K562 (cell line): ENCODE data around the gene STAB1. TPM values are rescaled to one million over a fixed set of nuclear protein-coding genes. Genes with fewer than 3 reads are reported as not detected.

Experiments used
- ATAC-seq: fragments of 200-7000 bp; cut with Tn5 transposase; 3 replicates; pipeline ENCODE4 v1.9.1; 2020; ENCODE audit warnings: moderate library complexity
- BruUV-seq: library from RNA; stranded (reverse); fragments of 400-500 nt; replicated peaks from 2 replicates; lab custom pipeline; 2021; lab: Mats Ljungman, UMichigan
- CTCF ChIA-PET: fragments of 300-600 bp; formaldehyde crosslinking; extraction: SDS; loops from one replicate; lab custom pipeline; 2021; ENCODE audit warnings: low intra/inter-chr PET ratio; lab: Yijun Ruan, JAX
- POLR2A ChIA-PET: fragments of 300-600, 350-650 bp; sonication (Branson Sonifier 250); formaldehyde crosslinking; extraction: SDS; loops from one replicate; lab custom pipeline; 2021; ENCODE audit warnings: antibody characterized with exemption, inconsistent platforms; lab: Yijun Ruan, JAX
- DNase-seq, 4 experiments: peaks; one replicate each; pipeline versions ENCODE4 v3.0.0 to v3.0.0-alpha.2; 2011 to 2018; ENCODE audit warnings: low spot score in 3 of 4, mixed read lengths in 3 of 4; ENCODE audit errors: extremely low read depth in 1 of 4
- FAIRE-seq: peaks from 2 replicates; lab custom pipeline; 2011; peaks lifted over from hg19 to GRCh38; lab: Jason Lieb, UNC
- H2AFZ ChIP-seq: 2 replicates; pipeline ENCODE4 v1.6.0; 2011; ENCODE audit warnings: low read depth, low read length, control low read depth, inconsistent platforms
- H3K27ac ChIP-seq: fragments of 200-600 bp; 3 replicates; pipeline ENCODE4 v1.8.0; 2011; ENCODE audit warnings: low read depth, mild to moderate bottlenecking, control low read depth, inconsistent platforms, low read length, moderate library complexity, mixed read lengths; ENCODE audit errors: extremely low read depth
- H3K27me3 ChIP-seq, 2 experiments: fragments of 300-600 bp in 1 of 2; 2 replicates in 1 of 2; 3 replicates in 1 of 2; pipeline versions ENCODE4 v1.6.0 to v1.8.0; 2011; ENCODE audit warnings: inconsistent platforms in 2 of 2, low read length in 2 of 2, mild to moderate bottlenecking in 1 of 2, mixed read lengths in 1 of 2, moderate library complexity in 1 of 2; ENCODE audit not compliant: control insufficient read depth in 2 of 2, insufficient read depth in 2 of 2
- H3K36me3 ChIP-seq: fragments of 300-600 bp; 3 replicates; pipeline ENCODE4 v1.8.0; 2011; ENCODE audit warnings: mild to moderate bottlenecking, low read length, inconsistent platforms; ENCODE audit not compliant: control insufficient read depth, insufficient read depth
- H3K4me1 ChIP-seq, 2 experiments: fragments of 200-600 bp in 1 of 2; replicated peaks in 1 of 2; 2 replicates in 1 of 2; 3 replicates in 1 of 2; pipeline versions ENCODE4 v1.5.1 to v1.8.0; 2011; ENCODE audit warnings: inconsistent platforms in 2 of 2, low read length in 2 of 2, mild to moderate bottlenecking in 1 of 2, mixed read lengths in 1 of 2, moderate library complexity in 1 of 2; ENCODE audit not compliant: control insufficient read depth in 2 of 2, insufficient read depth in 2 of 2
- H3K4me2 ChIP-seq: 2 replicates; pipeline ENCODE4 v1.6.1; 2011; ENCODE audit warnings: low read length, control low read depth, inconsistent platforms, mixed read lengths; ENCODE audit not compliant: insufficient read depth
- H3K4me3 ChIP-seq: fragments of 200-600 bp; sonication (generic), shearing (Covaris generic); 2 replicates; pipeline ENCODE4 v1.5.1; 2016; ENCODE audit warnings: control low read depth, inconsistent platforms
- H3K79me2 ChIP-seq: fragments of 200-600 bp; 3 replicates; pipeline ENCODE4 v1.8.0; 2011; ENCODE audit warnings: low read length, inconsistent platforms; ENCODE audit not compliant: control insufficient read depth, insufficient read depth
- H3K9ac ChIP-seq, 2 experiments: 2 replicates each; pipeline versions ENCODE4 v1.6.0 to v1.6.1; 2011; ENCODE audit warnings: low read depth in 2 of 2, low read length in 2 of 2, control low read depth in 1 of 2, inconsistent platforms in 1 of 2, mild to moderate bottlenecking in 1 of 2, mixed read lengths in 1 of 2; ENCODE audit not compliant: insufficient read depth in 1 of 2
- H3K9me1 ChIP-seq: one replicate; pipeline ENCODE4 v1.6.0; 2011; ENCODE audit warnings: inconsistent platforms, mild to moderate bottlenecking, low read length, moderate library complexity; ENCODE audit not compliant: control insufficient read depth, insufficient read depth
- H3K9me3 ChIP-seq: replicated peaks from 2 replicates; pipeline ENCODE4 v1.5.1; 2011; ENCODE audit warnings: low read depth, low read length, inconsistent platforms; ENCODE audit not compliant: control insufficient read depth, insufficient read depth
- H4K20me1 ChIP-seq: replicated peaks from 2 replicates; pipeline ENCODE4 v1.6.1; 2011; ENCODE audit warnings: low read length, inconsistent platforms, mixed read lengths; ENCODE audit not compliant: control insufficient read depth, insufficient read depth
- CREM ChIP-seq: IDR thresholded peaks from 2 replicates; pipeline ENCODE4 v1.6.1; 2014; ENCODE audit warnings: antibody characterized with exemption, low read depth
- ILF3 ChIP-seq: fragments of 450-650 bp; IDR thresholded peaks from 2 replicates; pipeline ENCODE4 v1.6.1; 2018; ENCODE audit warnings: antibody characterized with exemption, mild to moderate bottlenecking, moderate library complexity, borderline replicate concordance
- IRF9 ChIP-seq: fragments of 450-650 bp; IDR thresholded peaks from 2 replicates; pipeline ENCODE4 v1.6.1; 2016; ENCODE audit warnings: missing biosample characterization, missing genetic modification characterization
- MEF2A ChIP-seq: IDR thresholded peaks from 2 replicates; pipeline ENCODE4 v1.6.1; 2011; ENCODE audit warnings: low read depth, mild to moderate bottlenecking, low read length, moderate library complexity; ENCODE audit not compliant: control insufficient read depth
- NRF1 ChIP-seq, 2 experiments: fragments of 450-650 bp; IDR thresholded peaks in 1 of 2; conservative IDR thresholded peaks in 1 of 2; 2 replicates each; pipeline ENCODE4 v1.6.1; 2014; ENCODE audit warnings: mild to moderate bottlenecking in 2 of 2
- PCBP2 ChIP-seq: fragments of 200-400 bp; formaldehyde crosslinking; IDR thresholded peaks from 2 replicates; pipeline ENCODE4 v1.6.1; 2018; ENCODE audit warnings: low read length, low read depth, mild to moderate bottlenecking, moderate library complexity; ENCODE audit not compliant: poor library complexity, severe bottlenecking
- POU5F1 ChIP-seq: fragments of 150-350 bp; IDR thresholded peaks from 2 replicates; pipeline ENCODE4 v1.6.1; 2014; ENCODE audit warnings: borderline replicate concordance, low read length, low read depth, mild to moderate bottlenecking; ENCODE audit not compliant: partially characterized antibody
- TAF15 ChIP-seq: fragments of 200-400 bp; formaldehyde crosslinking; IDR thresholded peaks from 2 replicates; pipeline ENCODE4 v1.6.1; 2017; ENCODE audit warnings: mild to moderate bottlenecking, low read depth, low read length, moderate library complexity
- WGBS: fragments of 100-300 bp; shearing (Covaris generic); methylation state at CpG from one replicate; pipeline ENCODE4 v1.1.6; 2016; ENCODE audit warnings: low coverage, mixed read lengths; ENCODE audit not compliant: insufficient coverage; ENCODE audit errors: missing lambda C conversion rate; 5-methylcytosine and 5-hydroxymethylcytosine counted together
- in situ Hi-C: fragments of 300-500 bp; cut with MboI; formaldehyde crosslinking; loops from 4 replicates; pipeline ENCODE4 v1.15.0; 2018; ENCODE audit warnings: inconsistent platforms, mixed read lengths
- intact Hi-C: fragments of 100-400 bp; cut with micrococcal nuclease; formaldehyde crosslinking; loops from 2 replicates; pipeline ENCODE4 v1.14.2; 2022
- polyA plus RNA-seq, 8 experiments: library from polyadenylated mRNA; depleted of rRNA in 4 of 8; stranded (reverse) in 5 of 8; unstranded in 3 of 8; fragments of >200 nt; fragmentation: Nextera tagmentation in 2 of 8; fragmentation: Illumina TruSeq in 1 of 8; extraction: Ambion mirVana in 2 of 8; extraction: Trizol in 1 of 8; gene quantifications; 2 replicates each; pipeline versions ENCODE4 v1.2.1 to v1.2.3, GENCODE V29; 2011 to 2014; ENCODE audit warnings: inconsistent platforms in 1 of 8, missing spikeins in 1 of 8
- total RNA-seq, 7 experiments: library from RNA; depleted of rRNA in 6 of 7; stranded (reverse); fragments of >200 nt in 6 of 7; fragmentation: Illumina TruSeq in 2 of 7; extraction: Trizol in 2 of 7; gene quantifications; 2 replicates each; pipeline versions ENCODE4 v1.2.1 to v1.2.3, GENCODE V29; 2011 to 2021; ENCODE audit warnings: low replicate concordance in 1 of 7
- TF ChIP-seq, protein P1 (sequence below): fragments of 450-650 bp; IDR thresholded peaks from 2 replicates; pipeline ENCODE4 v1.6.1; 2016; ENCODE audit warnings: borderline replicate concordance
- TF ChIP-seq, protein P2 (sequence below), 2 experiments: fragments of 250-450 bp in 1 of 2; fragments of 450-650 bp in 1 of 2; sonication (Bioruptor Pico) in 1 of 2; IDR thresholded peaks; 2 replicates each; pipeline versions ENCODE4 v1.6.1 to v1.8.0; 2016 to 2021; ENCODE audit warnings: mild to moderate bottlenecking in 2 of 2, moderate library complexity in 2 of 2, missing compliant biosample characterization in 1 of 2, missing genetic modification characterization in 1 of 2
- TF ChIP-seq, protein P3 (sequence below): sonication (generic); formaldehyde crosslinking; IDR thresholded peaks from 2 replicates; pipeline ENCODE4 v1.8.0; 2022; ENCODE audit warnings: mild to moderate bottlenecking, low read depth, missing genetic modification reagents
- TF ChIP-seq, protein P4 (sequence below): sonication (generic); formaldehyde crosslinking; IDR thresholded peaks from 2 replicates; pipeline ENCODE4 v1.8.1; 2023; ENCODE audit warnings: mild to moderate bottlenecking, missing genetic modification reagents, moderate library complexity

STAB1 gene
- total and polyA plus RNA-seq, 9 of the 15 experiments (the other 6 are each of a cell fraction or from before 2014, with no cell fraction given) = 0.20 to 3.9 (median 1.2) TPM

GRCh38 chr3:52458031-52458760 is 36.9 kb upstream of the STAB1 start:
- H3K27ac ChIP-seq = no peak overlapping the region
- TF ChIP-seq MEF2A (no peak), POU5F1 (no peak), PCBP2 (no peak), TAF15 (no peak), ILF3 (no peak), IRF9 (tag) (no peak), NRF1 (conservative IDR thresholded peaks at IDR 0.05 in 1 of 2, IDR thresholded peaks at IDR 0.05 in 1 of 2) (no peak), CREM (no peak)
- TF ChIP-seq, protein P1, sequence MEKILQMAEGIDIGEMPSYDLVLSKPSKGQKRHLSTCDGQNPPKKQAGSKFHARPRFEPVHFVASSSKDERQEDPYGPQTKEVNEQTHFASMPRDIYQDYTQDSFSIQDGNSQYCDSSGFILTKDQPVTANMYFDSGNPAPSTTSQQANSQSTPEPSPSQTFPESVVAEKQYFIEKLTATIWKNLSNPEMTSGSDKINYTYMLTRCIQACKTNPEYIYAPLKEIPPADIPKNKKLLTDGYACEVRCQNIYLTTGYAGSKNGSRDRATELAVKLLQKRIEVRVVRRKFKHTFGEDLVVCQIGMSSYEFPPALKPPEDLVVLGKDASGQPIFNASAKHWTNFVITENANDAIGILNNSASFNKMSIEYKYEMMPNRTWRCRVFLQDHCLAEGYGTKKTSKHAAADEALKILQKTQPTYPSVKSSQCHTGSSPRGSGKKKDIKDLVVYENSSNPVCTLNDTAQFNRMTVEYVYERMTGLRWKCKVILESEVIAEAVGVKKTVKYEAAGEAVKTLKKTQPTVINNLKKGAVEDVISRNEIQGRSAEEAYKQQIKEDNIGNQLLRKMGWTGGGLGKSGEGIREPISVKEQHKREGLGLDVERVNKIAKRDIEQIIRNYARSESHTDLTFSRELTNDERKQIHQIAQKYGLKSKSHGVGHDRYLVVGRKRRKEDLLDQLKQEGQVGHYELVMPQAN = no peak
- TF ChIP-seq, protein P2, sequence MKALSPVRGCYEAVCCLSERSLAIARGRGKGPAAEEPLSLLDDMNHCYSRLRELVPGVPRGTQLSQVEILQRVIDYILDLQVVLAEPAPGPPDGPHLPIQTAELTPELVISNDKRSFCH (CRISPR knock-in tag; IDR thresholded peaks at IDR 0.05) = no peak
- TF ChIP-seq, protein P2 (tag; IDR thresholded peaks at IDR 0.05) = no peak
- TF ChIP-seq, protein P3, sequence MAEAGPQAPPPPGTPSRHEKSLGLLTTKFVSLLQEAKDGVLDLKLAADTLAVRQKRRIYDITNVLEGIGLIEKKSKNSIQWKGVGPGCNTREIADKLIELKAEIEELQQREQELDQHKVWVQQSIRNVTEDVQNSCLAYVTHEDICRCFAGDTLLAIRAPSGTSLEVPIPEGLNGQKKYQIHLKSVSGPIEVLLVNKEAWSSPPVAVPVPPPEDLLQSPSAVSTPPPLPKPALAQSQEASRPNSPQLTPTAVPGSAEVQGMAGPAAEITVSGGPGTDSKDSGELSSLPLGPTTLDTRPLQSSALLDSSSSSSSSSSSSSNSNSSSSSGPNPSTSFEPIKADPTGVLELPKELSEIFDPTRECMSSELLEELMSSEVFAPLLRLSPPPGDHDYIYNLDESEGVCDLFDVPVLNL (CRISPR knock-in tag) = no peak
- TF ChIP-seq, protein P4, sequence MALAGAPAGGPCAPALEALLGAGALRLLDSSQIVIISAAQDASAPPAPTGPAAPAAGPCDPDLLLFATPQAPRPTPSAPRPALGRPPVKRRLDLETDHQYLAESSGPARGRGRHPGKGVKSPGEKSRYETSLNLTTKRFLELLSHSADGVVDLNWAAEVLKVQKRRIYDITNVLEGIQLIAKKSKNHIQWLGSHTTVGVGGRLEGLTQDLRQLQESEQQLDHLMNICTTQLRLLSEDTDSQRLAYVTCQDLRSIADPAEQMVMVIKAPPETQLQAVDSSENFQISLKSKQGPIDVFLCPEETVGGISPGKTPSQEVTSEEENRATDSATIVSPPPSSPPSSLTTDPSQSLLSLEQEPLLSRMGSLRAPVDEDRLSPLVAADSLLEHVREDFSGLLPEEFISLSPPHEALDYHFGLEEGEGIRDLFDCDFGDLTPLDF (CRISPR knock-in tag) = no peak
- TF ChIP-seq, all 486 proteins: peak for 0
- BruUV-seq = no TSS peak
- intact Hi-C loops (loop anchor here (10.0 kb wide), 1 partner anchor 227 kb away; the partner anchor contains the start of genes GNL3 and PBRM1), in situ Hi-C loops (no loop called here)
- Histone ChIP-seq H3K36me3 (peaks cover 50% of the 10 kb centered on the region; the same call in 2 of the 3 replicates), H3K4me1 (peaks cover 19 to 25% of the 10 kb centered on the region in 2 experiments; a peak in 4 of 5 replicates), H3K4me2 (no peak overlapping the region), H4K20me1 (no peaks in the 10 kb centered on the region), H2AFZ (no peak overlapping the region), H3K9me3 (no peaks in the 10 kb centered on the region), H3K9me1 (no peaks in the 10 kb centered on the region), H3K4me3 (no peak overlapping the region), H3K27me3 (no peaks in the 10 kb centered on the region), H3K9ac (no peak overlapping the region), H3K79me2 (peaks cover 28% of the 10 kb centered on the region)
- 75% methylated on average over 6 of the region's 6 CpGs for WGBS
- ATAC-seq = no peak
- ChIA-PET CTCF (no interaction called here), POLR2A (interaction anchor here (0.6 to 1.9 kb wide), 5 partner anchors 8 to 31 kb away, joined by 3 to 7 read pairs (median 4); no protein-coding TSS in a partner anchor)
- DNase-seq = no peak
- FAIRE-seq = no peak
